ENCODE results near the gene LRRC59.

- TF ChIP-seq POLR2AphosphoS5 (IDR thresholded peaks at IDR 0.05) (no peak), POLR2A (IDR thresholded peaks at IDR 0.05) (no peak)
Measured at GRCh38 chr17:50370052-50370451, 27.3 kb downstream of the LRRC59 start.
